GM18520 (cell line): Measurements from ENCODE around the gene TP53.
"Not testable (repeated sequence)": the region's sequence is repeated elsewhere in the genome, so short reads cannot be mapped to it uniquely, and the experiment has no call there.

ENCODE experiments used
- ATAC-seq: cut with Tn5 transposase; IDR thresholded peaks from one replicate; pipeline ENCODE4 v1.9.1; 2021; ENCODE audit not compliant: unreplicated experiment

Gene TP53

DNA sequence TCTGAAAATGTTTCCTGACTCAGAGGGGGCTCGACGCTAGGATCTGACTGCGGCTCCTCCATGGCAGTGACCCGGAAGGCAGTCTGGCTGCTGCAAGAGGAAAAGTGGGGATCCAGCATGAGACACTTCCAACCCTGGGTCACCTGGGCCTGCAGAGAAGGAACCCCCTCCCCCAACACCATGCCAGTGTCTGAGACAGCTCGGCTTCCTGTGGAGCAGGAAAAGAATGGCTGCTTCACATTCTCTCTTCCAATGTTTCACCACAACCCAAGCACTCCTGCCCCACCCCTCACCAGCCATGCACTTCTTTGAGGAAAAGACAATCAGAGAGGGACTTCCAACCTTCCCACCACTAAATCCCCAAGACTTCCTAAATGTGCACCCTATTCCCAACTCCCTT is 10.8 kb downstream of the TP53 start:
- no peak for ATAC-seq

DNA sequence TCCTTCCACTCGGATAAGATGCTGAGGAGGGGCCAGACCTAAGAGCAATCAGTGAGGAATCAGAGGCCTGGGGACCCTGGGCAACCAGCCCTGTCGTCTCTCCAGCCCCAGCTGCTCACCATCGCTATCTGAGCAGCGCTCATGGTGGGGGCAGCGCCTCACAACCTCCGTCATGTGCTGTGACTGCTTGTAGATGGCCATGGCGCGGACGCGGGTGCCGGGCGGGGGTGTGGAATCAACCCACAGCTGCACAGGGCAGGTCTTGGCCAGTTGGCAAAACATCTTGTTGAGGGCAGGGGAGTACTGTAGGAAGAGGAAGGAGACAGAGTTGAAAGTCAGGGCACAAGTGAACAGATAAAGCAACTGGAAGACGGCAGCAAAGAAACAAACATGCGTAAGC is 12.4 kb downstream of the TP53 start:
- no peak for ATAC-seq

DNA sequence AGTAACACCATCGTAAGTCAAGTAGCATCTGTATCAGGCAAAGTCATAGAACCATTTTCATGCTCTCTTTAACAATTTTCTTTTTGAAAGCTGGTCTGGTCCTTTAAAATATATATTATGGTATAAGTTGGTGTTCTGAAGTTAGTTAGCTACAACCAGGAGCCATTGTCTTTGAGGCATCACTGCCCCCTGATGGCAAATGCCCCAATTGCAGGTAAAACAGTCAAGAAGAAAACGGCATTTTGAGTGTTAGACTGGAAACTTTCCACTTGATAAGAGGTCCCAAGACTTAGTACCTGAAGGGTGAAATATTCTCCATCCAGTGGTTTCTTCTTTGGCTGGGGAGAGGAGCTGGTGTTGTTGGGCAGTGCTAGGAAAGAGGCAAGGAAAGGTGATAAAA is 14.1 kb downstream of the TP53 start:
- no peak for ATAC-seq

DNA sequence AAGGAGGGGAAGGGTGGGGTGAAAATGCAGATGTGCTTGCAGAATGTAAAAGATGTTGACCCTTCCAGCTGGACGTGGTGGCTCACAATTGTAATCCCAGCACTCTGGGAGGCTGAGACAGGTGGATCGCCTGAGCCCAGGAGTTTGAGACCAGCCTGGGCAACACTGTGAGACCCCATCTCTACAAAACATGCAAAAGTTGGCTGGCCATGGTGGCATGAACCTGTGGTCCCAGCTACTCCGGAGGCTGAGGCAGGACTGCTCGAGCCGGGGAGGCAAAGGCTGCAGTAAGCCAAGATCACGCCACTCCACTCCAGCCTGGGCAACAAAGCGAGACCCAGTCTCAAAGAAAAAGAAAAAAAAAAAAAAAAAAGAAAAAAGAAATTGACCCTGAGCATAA is 18.8 kb downstream of the TP53 start:
- ATAC-seq: no peak

DNA sequence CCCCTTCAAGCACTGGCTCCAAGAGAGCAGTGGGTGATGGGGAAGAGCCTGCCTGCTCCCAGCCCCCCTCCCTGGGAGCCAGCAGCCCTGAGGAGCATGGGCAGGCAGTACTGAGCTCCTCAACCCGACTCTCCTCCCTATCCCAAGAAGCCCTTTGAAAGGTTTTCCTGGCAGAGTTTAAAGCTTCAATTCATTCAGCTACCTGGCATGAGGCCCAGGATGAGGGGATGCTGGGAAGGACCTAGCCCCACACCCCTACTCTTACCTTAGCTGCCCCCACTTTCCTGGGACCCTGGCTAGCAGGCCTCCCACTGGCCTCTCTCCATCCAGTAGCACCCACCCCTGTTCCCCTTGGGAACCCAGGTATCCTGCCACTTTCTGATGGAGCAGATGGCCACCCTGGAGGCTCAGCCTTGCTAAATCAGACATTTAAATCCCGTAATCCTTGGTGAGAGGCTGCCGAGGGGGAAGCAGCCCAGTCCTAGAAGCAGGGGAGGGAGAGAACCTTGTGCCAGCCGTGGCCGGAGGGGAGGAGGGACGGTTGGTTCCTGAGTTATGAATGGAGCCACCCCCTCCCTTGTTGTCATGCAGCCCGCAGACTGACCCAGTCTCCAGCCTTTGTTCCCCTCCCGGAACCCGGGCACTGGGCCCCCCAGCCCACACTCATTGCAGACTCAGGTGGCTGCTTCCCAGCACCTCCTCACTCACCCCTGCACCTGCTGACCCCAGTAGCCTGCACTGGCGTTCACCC is 19.5 kb downstream of the TP53 start:
- no peak for ATAC-seq

DNA sequence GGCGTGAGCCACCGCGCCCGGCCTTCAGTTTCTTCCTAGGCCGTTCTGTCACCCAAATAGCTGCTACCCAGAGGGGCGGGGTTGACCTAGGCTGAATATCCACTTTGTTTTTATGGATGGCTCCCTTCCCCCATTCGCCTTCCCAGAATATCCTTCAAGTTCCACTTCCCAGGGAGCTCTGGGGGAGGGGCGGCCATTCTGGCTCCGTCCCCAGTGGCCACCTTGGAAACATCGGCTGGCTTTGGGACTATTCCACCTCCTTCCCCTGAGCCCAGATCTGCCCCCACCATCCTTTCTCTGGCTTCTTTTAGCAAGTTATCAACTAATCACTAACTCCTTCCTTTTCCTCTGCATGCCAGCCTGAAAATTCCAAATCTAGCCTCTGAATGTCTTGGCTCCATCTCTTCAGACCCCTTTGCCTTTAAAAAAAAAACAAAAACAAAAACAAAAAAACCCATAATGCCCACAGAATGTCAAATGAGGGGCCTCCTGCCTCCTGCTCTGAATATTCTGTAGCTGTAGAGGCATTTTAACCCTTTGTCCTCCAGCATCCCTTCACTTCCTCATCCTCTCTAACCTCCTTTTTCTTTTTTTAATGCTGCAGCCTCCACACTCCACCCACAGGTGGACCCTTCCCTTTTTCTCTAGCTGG is 30.2 kb downstream of the TP53 start:
- no peak for ATAC-seq

DNA sequence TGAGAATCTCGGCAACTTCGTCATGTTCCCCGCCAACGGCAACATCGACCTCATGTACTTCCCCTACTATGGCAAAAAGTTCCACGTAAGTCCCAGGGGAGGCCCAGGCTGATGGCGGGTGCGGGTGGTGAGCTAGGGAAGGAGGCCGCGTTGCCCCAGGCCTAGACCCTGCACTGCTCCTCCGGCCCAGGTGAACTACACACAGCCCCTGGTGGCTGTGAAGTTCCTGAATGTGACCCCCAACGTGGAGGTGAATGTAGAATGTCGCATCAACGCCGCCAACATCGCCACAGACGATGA is 31.8 kb downstream of the TP53 start:
- ATAC-seq: no peak

DNA sequence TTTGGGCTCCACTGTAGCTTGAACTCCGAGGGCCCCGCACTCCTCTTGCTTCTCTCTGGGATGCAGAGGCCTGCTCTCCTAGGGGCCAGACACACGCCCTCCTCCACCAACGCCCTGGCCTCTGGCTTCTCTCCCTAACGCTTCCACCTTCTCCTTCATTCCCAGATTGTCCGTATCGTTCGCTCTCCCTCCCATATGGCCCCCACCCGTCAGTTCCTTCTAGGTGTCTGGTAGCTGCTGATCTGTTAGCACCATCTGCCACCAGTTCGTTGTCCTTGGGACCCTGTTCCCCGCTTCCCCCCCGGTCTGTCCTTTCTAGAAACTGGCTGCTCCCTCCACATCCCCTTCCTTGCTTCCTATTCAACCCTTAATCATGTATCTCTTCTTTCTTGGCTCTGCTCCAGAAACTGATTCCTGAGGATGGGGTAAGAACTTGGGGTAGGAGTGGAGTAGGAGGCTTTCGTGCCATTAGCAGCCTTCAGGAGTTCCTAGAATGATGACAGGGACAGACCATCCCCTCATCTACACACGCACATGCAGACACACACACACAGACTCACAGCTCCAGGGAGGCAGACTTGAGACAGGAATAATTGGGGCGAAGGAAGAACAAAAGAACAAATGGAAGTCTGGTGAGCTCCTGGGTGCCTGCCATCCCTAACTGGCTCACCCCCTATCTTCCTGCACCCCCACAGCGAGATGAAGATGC is 32.3 kb downstream of the TP53 start:
- ATAC-seq: no peak

DNA sequence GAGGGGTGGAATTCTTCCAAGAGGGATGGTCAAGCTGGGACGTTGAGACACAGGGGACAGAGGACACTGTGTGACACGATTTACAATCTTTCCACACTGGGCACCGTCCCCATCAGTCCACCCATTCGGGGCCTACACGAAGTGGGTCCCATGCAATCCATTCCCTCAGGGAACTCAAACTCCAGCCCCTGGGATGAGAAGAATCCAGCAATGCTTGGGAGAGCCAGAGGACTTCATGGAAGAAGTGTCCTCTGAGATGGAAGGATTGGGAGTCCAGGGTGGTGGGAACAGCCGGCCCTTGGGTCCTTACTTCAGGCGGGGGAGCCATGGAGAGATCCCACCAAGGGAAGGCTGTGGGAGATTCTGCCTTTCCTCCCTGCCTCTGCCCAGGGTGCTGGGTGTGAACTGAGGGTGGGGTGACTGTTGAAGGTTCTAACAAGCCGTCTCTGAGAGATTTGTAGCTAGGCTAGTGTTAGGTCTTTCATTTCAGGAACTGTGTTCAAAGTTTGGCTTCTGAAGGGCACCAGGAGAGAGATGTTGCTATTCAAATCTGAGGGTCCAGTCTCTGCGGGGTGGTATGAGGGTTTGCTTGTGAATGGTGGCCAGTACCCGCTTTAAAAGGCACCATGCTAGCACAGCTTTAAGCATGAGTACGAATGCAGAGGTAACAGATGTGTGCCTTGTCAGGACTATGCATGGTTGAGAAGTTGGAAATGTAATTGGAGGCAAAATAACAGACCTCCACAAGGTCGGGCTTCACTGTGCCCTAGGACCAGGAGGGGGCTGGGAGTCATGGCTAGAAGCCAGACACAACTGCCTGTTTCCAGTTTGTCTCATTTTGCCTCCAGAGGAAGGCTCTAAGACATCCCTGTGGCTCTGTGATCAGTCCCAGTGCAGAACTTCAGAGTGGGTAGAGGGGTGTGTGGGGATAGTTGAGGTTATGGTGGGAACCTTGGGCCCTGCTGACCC is 34.6 kb downstream of the TP53 start:
- no peak for ATAC-seq

DNA sequence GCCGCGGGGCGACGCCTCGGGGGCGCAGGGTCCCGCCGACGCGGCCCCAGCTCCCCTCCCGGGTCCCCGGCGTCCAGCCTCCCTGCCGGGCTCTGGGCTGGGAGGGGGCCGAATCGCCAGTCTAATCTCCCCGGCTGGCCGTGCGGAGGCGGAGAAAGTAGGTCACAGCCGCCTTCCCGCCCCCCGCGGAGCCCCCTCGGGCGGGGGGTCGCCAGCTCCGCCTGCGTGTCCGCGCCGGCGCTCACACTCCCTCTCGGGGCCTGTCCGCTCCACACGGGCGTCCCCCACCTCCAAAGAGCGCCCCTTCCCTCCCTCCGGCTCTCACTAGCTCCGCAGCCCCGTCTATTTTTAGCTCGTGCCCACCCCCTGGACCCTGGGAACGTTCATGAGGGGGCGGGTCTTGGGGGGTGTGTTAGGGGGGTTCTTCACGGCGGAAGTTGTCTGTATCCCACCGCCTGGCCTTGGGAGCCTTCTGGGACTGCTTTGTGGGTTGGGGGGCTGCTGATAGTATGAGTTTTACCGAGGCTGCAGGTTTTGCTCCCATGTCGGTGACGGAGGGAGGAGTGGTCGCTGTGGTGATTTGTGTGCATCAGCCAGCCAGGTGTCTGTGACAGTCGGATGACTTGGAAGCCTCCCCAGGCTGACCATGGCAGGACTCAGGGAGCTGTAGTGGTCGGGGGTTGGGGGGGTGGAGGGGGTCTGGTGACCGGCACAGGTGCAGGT is 35.5 kb downstream of the TP53 start:
- ATAC-seq: no peak

DNA sequence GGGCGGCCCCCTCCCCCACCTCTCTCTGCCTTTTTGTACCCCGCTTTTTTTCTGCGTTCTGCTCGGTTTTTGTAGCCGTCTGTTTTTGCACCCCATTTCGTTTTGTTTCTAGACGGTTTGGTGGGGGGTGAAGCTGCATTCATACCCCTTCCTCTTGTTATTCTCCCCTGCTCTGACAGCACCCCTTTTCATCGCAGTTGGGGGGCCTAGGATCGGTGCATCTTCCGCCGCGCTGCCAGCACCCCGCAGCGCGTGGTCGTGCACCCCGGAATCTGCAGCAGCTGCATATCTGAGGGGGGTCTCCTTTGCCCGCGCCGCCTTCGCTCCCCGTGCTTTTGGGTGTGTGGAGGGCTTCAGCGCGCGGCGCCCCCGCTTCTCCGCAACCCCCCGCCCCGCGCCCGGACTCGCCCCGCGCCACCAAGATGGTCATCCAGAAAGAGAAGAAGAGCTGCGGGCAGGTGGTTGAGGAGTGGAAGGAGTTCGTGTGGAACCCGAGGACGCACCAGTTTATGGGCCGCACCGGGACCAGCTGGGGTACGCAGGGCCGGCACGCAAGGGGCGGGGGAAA is 36.1 kb downstream of the TP53 start:
- no peak for ATAC-seq

DNA sequence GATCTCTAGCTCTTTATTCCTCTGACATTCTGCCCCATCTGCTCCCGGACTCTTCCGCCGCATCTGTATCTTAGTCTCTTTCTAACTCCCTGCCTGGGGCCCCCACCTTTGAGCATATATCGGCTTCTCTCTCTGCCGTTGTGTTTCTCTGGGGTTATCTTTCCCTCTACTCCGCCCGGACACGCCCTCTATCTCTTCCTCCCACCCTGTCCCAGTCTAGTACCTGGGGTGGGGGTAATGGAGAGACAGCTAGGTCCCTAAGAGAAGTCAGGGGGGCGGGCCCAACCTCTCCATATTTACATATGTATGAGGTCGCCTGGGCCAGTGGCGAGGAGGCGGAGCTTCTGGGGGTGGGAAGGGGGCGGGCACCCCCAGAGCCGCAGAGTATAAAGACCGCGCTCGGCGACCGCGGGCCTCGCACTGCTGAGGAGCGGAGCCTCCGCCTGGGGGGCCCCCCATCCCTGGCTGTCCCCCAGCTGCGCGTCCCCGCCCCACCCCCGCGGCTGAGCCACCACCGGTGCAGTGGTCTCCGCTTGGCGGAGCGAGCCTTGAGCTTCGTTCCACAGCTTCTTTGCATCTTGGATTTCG is 36.7 kb downstream of the TP53 start, which contains the start of gene ATP1B2:
Gene ATP1B2, plus strand, starts transcription at position 418 of the 588 bp plus-strand sequence. CDS start 593 bp downstream, outside the sequence.
- ATAC-seq: no peak

DNA sequence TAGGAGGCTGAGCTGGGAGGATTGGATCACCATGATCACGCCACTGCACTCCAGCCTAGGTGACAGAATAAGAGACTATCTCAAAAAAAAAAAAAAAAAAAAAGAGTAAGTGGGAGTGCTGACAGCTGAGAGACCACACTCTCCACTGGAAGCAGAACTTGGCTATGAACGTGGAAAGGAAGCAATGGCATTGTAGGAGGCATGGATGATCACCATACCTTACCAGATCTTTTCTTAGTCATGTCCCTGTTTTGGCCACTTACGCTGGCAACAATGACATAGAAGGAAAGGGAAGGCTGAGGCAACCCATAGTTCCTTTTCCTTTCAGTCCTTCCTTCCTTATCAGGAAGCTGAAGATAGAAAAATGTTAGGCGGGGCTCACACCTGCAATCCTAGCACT is 40.3 kb downstream of the TP53 start:
- no peak for ATAC-seq

DNA sequence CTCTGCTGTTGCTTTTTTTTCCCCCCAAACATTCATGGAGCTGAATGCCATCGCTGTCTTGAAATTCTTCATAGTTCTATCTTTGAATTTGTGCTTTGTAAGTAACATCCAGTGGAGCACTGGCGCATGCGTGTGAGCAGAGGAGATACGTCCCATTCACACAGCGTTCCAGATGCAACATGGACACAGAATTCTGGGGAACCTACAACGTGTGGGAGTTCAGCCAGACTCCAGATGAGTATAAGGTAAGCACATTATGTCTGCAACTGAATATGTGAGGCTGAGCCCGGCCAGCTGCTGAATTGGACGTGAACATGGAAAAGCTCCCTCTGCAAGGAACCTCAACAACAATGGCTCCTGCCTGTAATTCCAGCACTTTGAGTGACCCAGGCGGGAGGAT is 40.8 kb downstream of the TP53 start:
- no peak for ATAC-seq

DNA sequence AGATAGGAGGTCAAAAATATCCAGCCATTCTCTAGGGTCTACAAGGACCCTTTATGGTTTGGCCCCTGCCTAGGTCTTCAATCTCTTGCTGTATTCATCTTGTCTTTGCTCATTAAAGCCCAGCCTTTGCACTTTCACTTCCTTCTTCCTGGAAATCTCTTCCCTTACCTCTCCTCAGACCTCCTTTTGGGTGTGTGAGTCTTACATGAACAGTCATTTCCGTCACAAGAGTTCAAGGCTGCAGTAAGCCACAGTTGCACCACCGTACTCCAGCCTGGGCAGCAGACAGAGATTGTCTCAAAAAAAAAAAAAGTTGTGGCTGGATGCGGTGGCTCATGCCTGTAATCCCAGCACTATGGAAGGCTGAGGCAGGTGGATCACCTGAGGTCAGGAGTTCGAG is 42.5 kb downstream of the TP53 start:
- ATAC-seq: no peak

DNA sequence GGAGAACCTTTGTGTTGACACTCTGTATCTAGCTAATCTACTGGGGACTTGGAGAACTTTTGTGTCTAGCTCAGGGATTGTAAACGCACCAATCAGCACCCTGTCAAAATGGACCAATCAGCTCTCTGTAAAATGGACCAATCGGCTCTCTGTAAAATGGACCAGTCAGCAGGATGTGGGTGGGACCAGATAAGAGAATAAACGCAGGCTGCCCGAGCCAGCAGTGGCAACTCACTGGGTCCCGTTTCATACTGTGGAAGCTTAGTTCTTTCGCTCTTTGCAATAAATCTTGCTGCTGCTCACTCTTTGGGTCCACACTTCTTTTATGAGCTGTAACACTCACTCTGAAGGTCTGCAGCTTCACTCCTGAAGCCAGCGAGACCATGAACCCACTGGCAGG is 45.7 kb downstream of the TP53 start:
- ATAC-seq: not testable (repeated sequence)

DNA sequence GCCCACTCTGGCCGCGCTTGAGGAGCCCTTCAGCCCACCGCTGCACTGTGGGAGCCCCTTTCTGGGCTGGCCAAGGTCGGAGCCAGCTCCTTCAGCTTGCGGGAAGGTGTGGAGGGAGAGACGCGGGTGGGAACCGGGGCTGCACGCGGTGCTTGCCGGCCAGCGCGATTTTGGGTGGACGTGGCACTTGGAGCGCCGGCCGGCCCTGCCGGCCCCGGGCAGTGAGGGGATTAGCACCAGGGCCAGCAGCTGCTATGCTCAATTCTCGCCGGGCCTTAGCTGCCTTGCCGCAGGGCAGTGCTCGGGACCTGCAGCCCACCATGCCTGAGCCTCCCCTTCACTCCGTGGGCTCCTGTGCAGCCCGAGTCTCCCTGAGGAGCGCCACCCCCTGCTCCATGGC is 46.5 kb downstream of the TP53 start:
- ATAC-seq: no peak

DNA sequence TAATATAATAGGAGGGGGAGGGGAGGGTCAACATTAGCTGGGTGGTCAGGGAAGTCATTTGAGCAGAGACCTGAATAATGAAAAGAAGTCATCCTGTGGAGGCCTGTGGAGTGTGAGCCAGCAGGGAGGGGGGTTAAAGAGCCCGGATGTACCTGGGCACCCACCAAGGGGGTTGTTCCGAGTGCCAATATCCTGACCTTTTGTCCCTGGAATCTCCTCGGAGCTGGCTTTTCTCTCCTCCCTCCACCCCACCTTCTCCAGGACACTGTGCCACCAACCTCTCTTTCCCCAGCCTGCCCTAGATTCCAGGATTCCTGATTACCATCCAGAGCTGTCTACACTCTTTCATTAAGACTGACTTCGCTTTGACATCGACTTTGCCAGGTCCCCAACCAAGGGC is 51.1 kb downstream of the TP53 start:
- no peak for ATAC-seq

DNA sequence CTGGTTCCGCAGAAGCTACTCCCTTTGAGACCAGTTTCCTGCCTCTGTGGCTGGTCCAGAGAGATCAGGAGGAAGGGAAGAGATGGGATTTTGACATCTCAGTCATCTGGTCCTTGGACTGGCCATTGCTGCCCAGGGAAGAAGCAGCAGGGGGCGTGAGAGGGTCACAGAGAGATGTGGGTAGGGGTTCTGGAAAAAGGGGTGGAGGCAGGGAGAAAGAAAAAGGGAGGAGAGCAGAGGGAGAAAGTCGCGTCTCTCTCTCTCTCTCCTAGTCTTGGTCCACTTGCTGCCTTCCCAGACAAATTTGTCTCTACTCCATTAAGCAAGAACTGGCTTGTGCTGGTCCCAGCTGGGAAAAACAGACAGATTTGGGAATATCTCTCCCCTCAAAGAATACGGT is 52.9 kb downstream of the TP53 start:
- no peak for ATAC-seq

DNA sequence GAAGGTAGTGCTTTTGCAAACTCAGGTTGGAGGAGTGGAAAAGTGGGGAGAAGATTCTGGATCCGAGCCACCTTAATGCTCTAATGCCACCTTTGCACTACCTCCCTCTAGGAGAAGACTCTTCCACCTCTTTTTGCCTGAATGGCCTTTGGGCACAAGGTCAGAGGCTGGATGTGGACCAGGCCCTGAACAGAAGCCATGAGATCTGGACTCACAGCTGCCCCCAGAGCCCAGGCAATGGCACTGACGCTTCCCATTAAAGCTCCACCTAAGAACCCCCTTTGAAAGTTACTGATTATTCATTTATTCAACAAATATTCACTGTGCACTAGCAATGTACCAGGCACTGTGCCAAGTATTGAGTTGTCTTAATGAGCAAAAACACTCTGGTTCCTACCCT is 54.2 kb downstream of the TP53 start:
- no peak for ATAC-seq
